Colonic mucosa (tissue), 4 donors: ENCODE results near the gene AKR1E2. TPM values are rescaled to one million over a fixed set of nuclear protein-coding genes. Genes with fewer than 3 reads are reported as not detected.
A peak's percentile ranks its signal among the peaks of the same experiment; 100 is the strongest.

Source experiments
- DNase-seq: peaks from one replicate; pipeline ENCODE4 v3.0.0-alpha.2; 2020
- H3K27ac ChIP-seq: fragments of 200-600 bp; one replicate; pipeline ENCODE4 v1.8.0; 2021
- H3K27me3 ChIP-seq: fragments of 200-600 bp; one replicate; pipeline ENCODE4 v1.8.0; 2021
- H3K36me3 ChIP-seq: fragments of 200-600 bp; one replicate; pipeline ENCODE4 v1.8.0; 2021
- H3K4me1 ChIP-seq: fragments of 200-600 bp; one replicate; pipeline ENCODE4 v1.8.0; 2021; ENCODE audit warnings: mild to moderate bottlenecking
- H3K4me3 ChIP-seq: fragments of 200-600 bp; one replicate; pipeline ENCODE4 v1.8.0; 2021
- H3K9ac ChIP-seq, 2 donors: one replicate each; pipeline ENCODE4 v1.7.0; 2013; ENCODE audit warnings: control low read depth in 2 of 2, low read depth in 2 of 2, low read length in 2 of 2
- H3K9me3 ChIP-seq: fragments of 200-600 bp; one replicate; pipeline ENCODE4 v1.8.0; 2021
- intact Hi-C: fragments of 100-400 bp; cut with DNase I; formaldehyde crosslinking; loops from one replicate; pipeline ENCODE4 v1.14.1; 2022
- total RNA-seq, 2 donors: library from RNA; stranded (reverse); fragmentation: NEBNext Ultra II Directional in 1 of 2; extraction: Animal tissue kit (Norgen Biotek cat#: 25700) in 1 of 2; gene quantifications; one replicate each; pipeline ENCODE4 v1.2.1, GENCODE V29; 2021
- TF ChIP-seq, protein P1 (sequence below): fragments of 200-600 bp; IDR thresholded peaks from one replicate; pipeline ENCODE4 v1.8.0; 2022; ENCODE audit warnings: antibody characterized with exemption, mild to moderate bottlenecking
- donor health status: healthy.
- donor health status: DM: no; HTN: no; CAD: no.
- donor health status: DM: no; HTN: no; CAD: no.

The AKR1E2 gene
- total RNA-seq, 2 donors from 2014 or later, result 8.6 to 16.3 TPM

DNA sequence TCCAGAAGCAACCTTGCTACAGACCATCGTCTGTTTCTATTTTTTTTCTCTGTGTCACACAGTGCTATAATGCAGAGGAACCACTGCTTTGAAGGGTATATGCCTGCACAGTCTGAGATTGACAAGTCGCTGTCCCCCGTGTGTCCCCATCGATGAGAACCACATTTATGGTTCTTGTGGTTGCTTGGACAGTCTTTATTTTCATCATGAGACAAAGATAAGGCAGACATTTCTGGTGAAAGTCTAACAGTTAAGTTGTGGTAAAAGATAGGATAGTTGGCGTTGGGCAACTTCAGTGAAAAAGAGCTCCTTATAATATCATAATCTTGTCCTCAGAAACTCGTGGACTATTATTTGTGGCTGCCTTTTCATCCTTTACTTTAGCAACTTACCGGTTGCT, 6.3 kb upstream of the AKR1E2 start:
- Histone ChIP-seq H3K27ac (no peak overlapping the region), H3K4me1 (no peaks in the 10 kb centered on the region), H3K9me3 (no peaks in the 10 kb centered on the region), H3K9ac (no peak overlapping the region), H3K36me3 (no peaks in the 10 kb centered on the region), H3K4me3 (no peak overlapping the region), H3K27me3 (no peaks in the 10 kb centered on the region)
- TF ChIP-seq, protein P1, sequence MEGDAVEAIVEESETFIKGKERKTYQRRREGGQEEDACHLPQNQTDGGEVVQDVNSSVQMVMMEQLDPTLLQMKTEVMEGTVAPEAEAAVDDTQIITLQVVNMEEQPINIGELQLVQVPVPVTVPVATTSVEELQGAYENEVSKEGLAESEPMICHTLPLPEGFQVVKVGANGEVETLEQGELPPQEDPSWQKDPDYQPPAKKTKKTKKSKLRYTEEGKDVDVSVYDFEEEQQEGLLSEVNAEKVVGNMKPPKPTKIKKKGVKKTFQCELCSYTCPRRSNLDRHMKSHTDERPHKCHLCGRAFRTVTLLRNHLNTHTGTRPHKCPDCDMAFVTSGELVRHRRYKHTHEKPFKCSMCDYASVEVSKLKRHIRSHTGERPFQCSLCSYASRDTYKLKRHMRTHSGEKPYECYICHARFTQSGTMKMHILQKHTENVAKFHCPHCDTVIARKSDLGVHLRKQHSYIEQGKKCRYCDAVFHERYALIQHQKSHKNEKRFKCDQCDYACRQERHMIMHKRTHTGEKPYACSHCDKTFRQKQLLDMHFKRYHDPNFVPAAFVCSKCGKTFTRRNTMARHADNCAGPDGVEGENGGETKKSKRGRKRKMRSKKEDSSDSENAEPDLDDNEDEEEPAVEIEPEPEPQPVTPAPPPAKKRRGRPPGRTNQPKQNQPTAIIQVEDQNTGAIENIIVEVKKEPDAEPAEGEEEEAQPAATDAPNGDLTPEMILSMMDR, result no peak
- no peak for DNase-seq
- intact Hi-C loops, result no loop called here

DNA sequence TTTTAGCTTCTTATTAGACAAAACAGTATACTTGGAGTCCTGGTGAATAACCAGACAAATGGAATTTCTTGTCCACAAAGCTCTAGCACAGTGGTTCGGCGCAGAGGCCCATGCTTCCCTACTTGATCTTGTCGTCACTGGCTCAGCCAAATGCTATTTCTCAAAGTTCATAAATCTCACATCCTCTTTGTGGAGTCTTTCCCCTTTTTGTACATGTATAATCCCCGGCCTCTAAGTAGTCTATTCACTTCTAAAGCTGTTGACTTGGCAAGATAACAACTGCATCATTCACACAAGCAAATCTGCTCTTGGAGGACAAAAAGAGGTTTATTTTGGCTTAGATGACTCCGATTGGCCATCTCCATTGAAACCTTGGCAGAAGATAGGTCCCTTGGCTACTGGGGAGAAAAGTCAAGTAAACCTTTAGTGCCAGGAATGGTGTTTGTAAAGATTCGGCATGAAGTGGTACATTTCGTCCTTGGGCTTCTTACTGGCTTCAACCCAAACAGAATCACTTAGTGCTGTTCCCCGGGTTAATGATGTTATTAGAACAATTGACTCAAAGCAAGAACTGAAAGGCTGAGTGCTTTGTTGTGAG, 5.1 kb upstream of the AKR1E2 start:
- Histone ChIP-seq H3K9ac (no peak overlapping the region), H3K27me3 (no peaks in the 10 kb centered on the region), H3K4me3 (no peak overlapping the region), H3K36me3 (no peaks in the 10 kb centered on the region), H3K4me1 (no peaks in the 10 kb centered on the region), H3K9me3 (no peaks in the 10 kb centered on the region), H3K27ac (no peak overlapping the region)
- intact Hi-C loops, result no loop called here
- TF ChIP-seq, protein P1, result no peak
- no peak for DNase-seq

DNA sequence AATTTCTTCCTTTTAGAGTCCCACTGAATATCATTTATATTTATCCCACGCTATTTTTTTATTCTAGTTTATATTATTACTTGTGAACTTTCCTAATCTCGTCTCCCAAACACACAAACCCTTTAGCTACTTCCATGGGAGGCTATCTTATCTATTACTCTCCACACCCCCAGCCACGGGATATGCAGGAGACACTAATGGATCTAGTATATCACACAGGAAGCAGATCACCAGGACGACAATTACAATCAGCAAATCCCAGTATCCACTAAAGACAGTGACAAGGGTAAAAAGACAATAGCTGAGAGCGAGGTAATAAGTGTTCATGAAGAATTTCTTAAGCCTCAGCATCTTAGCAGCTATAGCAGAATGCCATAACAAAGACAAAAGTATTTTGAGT, 3.8 kb upstream of the AKR1E2 start:
- Histone ChIP-seq H3K27me3 (no peaks in the 10 kb centered on the region), H3K27ac (no peak overlapping the region), H3K4me1 (no peaks in the 10 kb centered on the region), H3K9ac (no peak overlapping the region), H3K9me3 (no peaks in the 10 kb centered on the region), H3K36me3 (no peaks in the 10 kb centered on the region), H3K4me3 (no peak overlapping the region)
- TF ChIP-seq, protein P1, result no peak
- intact Hi-C loops, result no loop called here
- DNase-seq, result no peak

DNA sequence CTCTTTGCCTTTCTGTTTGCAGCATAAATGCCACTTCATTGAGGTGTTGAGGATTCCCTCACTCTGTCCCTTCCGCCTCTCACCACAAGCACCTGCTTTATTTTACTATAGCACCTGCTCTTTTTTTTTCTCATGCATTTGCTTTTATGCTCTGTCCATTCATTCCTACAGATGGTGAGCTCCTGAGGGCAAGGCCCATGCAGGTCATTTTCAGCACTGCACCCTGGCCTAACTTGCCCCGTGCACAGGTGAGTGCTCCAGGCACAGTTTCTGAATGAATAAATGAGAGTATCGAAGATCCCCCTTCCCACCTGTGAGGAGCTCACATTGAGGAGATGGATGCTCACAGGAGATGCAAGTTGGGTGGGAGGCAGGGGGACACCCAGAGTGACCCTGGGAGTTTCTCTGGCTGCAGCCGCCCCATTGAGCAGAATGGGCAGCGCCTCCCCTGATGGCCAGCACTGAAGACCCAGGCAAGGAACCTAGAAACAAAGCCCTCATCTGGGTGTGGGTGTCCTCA, 1.2 kb upstream of the AKR1E2 start:
- TF ChIP-seq, protein P1, result no peak
- no peaks in the 10 kb centered on the region for H3K27me3 ChIP-seq
- no peaks in the 10 kb centered on the region for H3K9me3 ChIP-seq
- no peak overlapping the region for H3K9ac ChIP-seq
- H3K4me3 ChIP-seq, result no peak overlapping the region
- intact Hi-C loops, result no loop called here
- H3K27ac ChIP-seq, result no peak overlapping the region
- no peaks in the 10 kb centered on the region for H3K36me3 ChIP-seq
- no peaks in the 10 kb centered on the region for H3K4me1 ChIP-seq
- DNase-seq, result no peak

DNA sequence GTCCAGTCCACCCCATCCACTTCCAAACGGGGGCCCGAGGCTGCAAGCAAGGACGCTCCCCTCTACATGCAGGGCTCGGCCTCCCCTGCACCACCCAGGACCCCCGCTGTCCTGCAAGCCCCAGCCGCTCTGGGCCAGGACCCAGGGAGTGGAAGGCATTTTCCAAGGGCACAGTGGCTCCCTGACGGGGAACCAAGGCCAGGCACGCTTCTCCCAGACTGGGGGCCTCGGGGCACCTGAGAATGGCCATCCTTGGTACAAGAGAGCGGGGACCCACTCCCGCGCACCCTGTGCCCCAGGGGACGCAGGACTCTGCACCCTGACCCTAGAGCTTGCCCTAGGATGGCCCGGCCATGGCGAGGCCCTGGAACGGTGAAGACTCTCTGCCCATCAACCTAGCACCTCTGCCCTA, 545 bp upstream of the AKR1E2 start:
- H3K9me3 ChIP-seq, result no peaks in the 10 kb centered on the region
- no peaks in the 10 kb centered on the region for H3K36me3 ChIP-seq
- H3K4me3 ChIP-seq, result peak overlapping the region; percentile 82
- no peak overlapping the region for H3K9ac ChIP-seq
- TF ChIP-seq, protein P1, result no peak
- intact Hi-C loops, result no loop called here
- H3K4me1 ChIP-seq, result no peaks in the 10 kb centered on the region
- no peak for DNase-seq
- H3K27ac ChIP-seq, result no peak overlapping the region
- no peaks in the 10 kb centered on the region for H3K27me3 ChIP-seq
